Progenitor cell of endocrine pancreas (in vitro differentiated cells): Measurements from ENCODE around the gene TGM6. TPM values are rescaled to one million over a fixed set of nuclear protein-coding genes. Genes with fewer than 3 reads are reported as not detected.

Experiments used
- DNase-seq: peaks from one replicate; pipeline ENCODE4 v3.0.0; 2021; ENCODE audit warnings: low spot score; ENCODE audit not compliant: unreplicated experiment
- H3K27ac Mint-ChIP-seq: 2 replicates; pipeline ENCODE4 v1.8.0; 2021; ENCODE audit warnings: mild to moderate bottlenecking, moderate library complexity, mixed read lengths
- H3K27me3 Mint-ChIP-seq: 2 replicates; pipeline ENCODE4 v1.8.0; 2021; ENCODE audit warnings: mixed read lengths
- H3K36me3 Mint-ChIP-seq: 2 replicates; pipeline ENCODE4 v1.8.0; 2022; ENCODE audit warnings: mixed read lengths; ENCODE audit not compliant: insufficient read depth
- H3K4me1 Mint-ChIP-seq: 2 replicates; pipeline ENCODE4 v1.8.0; 2021; ENCODE audit warnings: low read depth, mixed read lengths
- H3K4me3 Mint-ChIP-seq: 2 replicates; pipeline ENCODE4 v1.8.0; 2021; ENCODE audit warnings: low read depth, mild to moderate bottlenecking, moderate library complexity, mixed read lengths
- H3K9me3 Mint-ChIP-seq: 2 replicates; pipeline ENCODE4 v1.8.0; 2021; ENCODE audit warnings: low read depth, mixed read lengths
- CTCF ChIP-seq: fragments of 200-600 bp; sonication (generic); IDR thresholded peaks from one replicate; pipeline ENCODE4 v1.5.0; 2021; ENCODE audit warnings: antibody characterized with exemption, mild to moderate bottlenecking; ENCODE audit not compliant: unreplicated experiment
- total RNA-seq: library from RNA; stranded (reverse); gene quantifications from 2 replicates; pipeline ENCODE4 v1.2.1, GENCODE V29; 2021

TGM6 gene
- total RNA-seq, 1 donor from 2014 or later, result not detected

GRCh38 chr20:2335096-2335870 lies 45.4 kb upstream of the TGM6 start:
- Mint-ChIP-seq H3K27me3 (peaks cover 2% of the 10 kb centered on the region), H3K9me3 (no peaks in the 10 kb centered on the region), H3K4me3 (no peak overlapping the region), H3K36me3 (no peaks in the 10 kb centered on the region), H3K27ac (peak overlapping the region; percentile 45), H3K4me1 (peaks cover 2% of the 10 kb centered on the region)
- no peak for DNase-seq
- no peak for TF ChIP-seq CTCF

- Mint-ChIP-seq H3K4me3 (no peak overlapping the region), H3K27ac (no peak overlapping the region), H3K9me3 (no peaks in the 10 kb centered on the region), H3K27me3 (peaks cover 5% of the 10 kb centered on the region), H3K36me3 (no peaks in the 10 kb centered on the region), H3K4me1 (peaks cover 2% of the 10 kb centered on the region)
- TF ChIP-seq CTCF, result no peak
- no peak for DNase-seq
Measured at GRCh38 chr20:2336471-2336870, 44.2 kb upstream of the TGM6 start.

GRCh38 chr20:2337142-2337541 lies 43.6 kb upstream of the TGM6 start:
- no peak for TF ChIP-seq CTCF
- Mint-ChIP-seq H3K9me3 (no peaks in the 10 kb centered on the region), H3K4me3 (no peak overlapping the region)

GRCh38 chr20:2338411-2339066 lies 42.2 kb upstream of the TGM6 start:
- H3K27ac Mint-ChIP-seq, result no peak overlapping the region
- no peaks in the 10 kb centered on the region for H3K9me3 Mint-ChIP-seq
- H3K36me3 Mint-ChIP-seq, result no peaks in the 10 kb centered on the region
- TF ChIP-seq CTCF, result no peak
- no peak overlapping the region for H3K4me3 Mint-ChIP-seq
- DNase-seq, result no peak
- peaks cover 2% of the 10 kb centered on the region for H3K4me1 Mint-ChIP-seq
- H3K27me3 Mint-ChIP-seq, result peaks cover 5% of the 10 kb centered on the region

More at GRCh38 chr20:2337142-2337541, 43.6 kb upstream of the TGM6 start:
- H3K4me1 Mint-ChIP-seq, result peaks cover 2% of the 10 kb centered on the region
- no peak overlapping the region for H3K27ac Mint-ChIP-seq
- peaks cover 5% of the 10 kb centered on the region for H3K27me3 Mint-ChIP-seq
- no peak for DNase-seq
- H3K36me3 Mint-ChIP-seq, result no peaks in the 10 kb centered on the region

GRCh38 chr20:2340136-2340535 lies 40.6 kb upstream of the TGM6 start:
- Mint-ChIP-seq H3K36me3 (no peaks in the 10 kb centered on the region), H3K4me3 (no peak overlapping the region), H3K4me1 (peaks cover 2% of the 10 kb centered on the region), H3K27ac (no peak overlapping the region), H3K9me3 (no peaks in the 10 kb centered on the region), H3K27me3 (peaks cover 5% of the 10 kb centered on the region)
- no peak for TF ChIP-seq CTCF
- DNase-seq, result no peak
